ENCODE results near the gene CASP2. TPM values are rescaled to one million over a fixed set of nuclear protein-coding genes. Genes with fewer than 3 reads are reported as not detected.

The CASP2 gene
- total RNA-seq, 1 donor from 2014 or later, result 55.3 TPM

DNA sequence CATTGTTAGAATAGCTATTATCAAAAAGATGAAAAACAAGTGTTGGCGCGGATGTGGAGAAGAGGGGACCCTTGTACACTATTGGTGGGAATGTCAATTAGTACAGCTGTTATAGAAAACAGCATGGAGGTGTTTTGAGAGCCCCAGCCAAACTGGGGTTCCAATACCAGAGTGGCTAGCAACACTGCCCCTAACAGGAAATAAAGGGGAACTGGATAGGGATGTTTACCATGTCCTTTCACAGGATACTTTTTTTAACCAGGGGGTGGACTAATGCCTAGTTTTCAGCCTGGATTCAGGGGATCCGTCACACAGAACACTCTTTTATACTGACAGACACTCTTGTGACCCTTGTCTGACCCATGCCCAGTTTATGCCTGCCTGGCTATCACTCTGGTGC lies 31.8 kb upstream of the CASP2 start:
- Mint-ChIP-seq H3K9me3 (ENCODE audit: unreplicated experiment) (no peaks in the 10 kb centered on the region), H3K4me1 (ENCODE audit: unreplicated experiment) (peaks cover 10% of the 10 kb centered on the region), H3K27ac (ENCODE audit: unreplicated experiment) (no peak overlapping the region), H3K36me3 (ENCODE audit: low read depth, unreplicated experiment) (no peaks in the 10 kb centered on the region), H3K4me3 (ENCODE audit: unreplicated experiment) (no peak overlapping the region), H3K27me3 (ENCODE audit: unreplicated experiment) (peaks cover 1% of the 10 kb centered on the region)
- TF ChIP-seq, protein P1, sequence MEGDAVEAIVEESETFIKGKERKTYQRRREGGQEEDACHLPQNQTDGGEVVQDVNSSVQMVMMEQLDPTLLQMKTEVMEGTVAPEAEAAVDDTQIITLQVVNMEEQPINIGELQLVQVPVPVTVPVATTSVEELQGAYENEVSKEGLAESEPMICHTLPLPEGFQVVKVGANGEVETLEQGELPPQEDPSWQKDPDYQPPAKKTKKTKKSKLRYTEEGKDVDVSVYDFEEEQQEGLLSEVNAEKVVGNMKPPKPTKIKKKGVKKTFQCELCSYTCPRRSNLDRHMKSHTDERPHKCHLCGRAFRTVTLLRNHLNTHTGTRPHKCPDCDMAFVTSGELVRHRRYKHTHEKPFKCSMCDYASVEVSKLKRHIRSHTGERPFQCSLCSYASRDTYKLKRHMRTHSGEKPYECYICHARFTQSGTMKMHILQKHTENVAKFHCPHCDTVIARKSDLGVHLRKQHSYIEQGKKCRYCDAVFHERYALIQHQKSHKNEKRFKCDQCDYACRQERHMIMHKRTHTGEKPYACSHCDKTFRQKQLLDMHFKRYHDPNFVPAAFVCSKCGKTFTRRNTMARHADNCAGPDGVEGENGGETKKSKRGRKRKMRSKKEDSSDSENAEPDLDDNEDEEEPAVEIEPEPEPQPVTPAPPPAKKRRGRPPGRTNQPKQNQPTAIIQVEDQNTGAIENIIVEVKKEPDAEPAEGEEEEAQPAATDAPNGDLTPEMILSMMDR (IDR thresholded peaks at IDR 0.05; ENCODE audit: unreplicated experiment), result no peak
- no peak for DNase-seq (ENCODE audit: low spot score)

DNA sequence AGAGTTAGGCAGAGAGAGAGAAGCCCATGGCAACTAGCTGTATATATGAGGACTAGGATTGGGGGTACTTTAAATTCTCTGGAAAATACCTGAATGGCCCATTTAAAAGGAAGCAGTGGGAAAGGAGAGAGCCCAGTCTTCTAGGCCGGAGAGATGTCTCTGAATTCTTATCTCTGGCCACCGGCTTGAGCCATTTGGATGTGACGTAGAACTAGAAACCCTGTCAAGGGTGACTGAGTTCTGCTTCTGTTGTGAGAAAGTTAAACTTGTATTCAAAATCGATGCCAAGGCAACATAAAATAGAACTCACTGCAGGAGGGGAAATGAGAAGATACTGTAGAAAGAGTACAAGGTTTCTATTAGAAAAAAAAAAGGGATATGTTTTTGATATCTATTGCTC lies 31.2 kb upstream of the CASP2 start:
- no peak overlapping the region for H3K4me3 Mint-ChIP-seq (ENCODE audit: unreplicated experiment)
- H3K27me3 Mint-ChIP-seq (ENCODE audit: unreplicated experiment), result peaks cover 1% of the 10 kb centered on the region
- no peaks in the 10 kb centered on the region for H3K9me3 Mint-ChIP-seq (ENCODE audit: unreplicated experiment)
- peaks cover 10% of the 10 kb centered on the region for H3K4me1 Mint-ChIP-seq (ENCODE audit: unreplicated experiment)
- TF ChIP-seq, protein P1 (IDR thresholded peaks at IDR 0.05; ENCODE audit: unreplicated experiment), result no peak
- no peaks in the 10 kb centered on the region for H3K36me3 Mint-ChIP-seq (ENCODE audit: low read depth, unreplicated experiment)
- DNase-seq (ENCODE audit: low spot score), result no peak
- H3K27ac Mint-ChIP-seq (ENCODE audit: unreplicated experiment), result no peak overlapping the region

DNA sequence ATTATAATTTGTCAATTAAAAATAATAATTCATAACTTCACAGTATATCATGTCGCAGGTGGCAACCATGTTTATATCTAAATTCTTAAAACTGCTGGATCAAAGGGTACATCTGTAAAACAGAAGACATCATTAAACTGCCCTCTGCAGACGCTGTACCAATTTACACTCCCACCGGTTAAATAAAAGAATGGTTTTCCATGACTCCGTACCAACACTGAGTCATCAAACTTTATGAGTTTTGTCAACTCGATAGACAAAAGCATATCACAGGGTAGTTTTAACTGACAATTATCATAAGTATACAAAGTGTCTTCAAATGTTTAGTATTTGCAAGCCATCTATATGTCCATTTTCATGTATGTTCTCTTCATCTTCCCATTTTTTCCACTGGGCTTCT lies 30.6 kb upstream of the CASP2 start:
- DNase-seq (ENCODE audit: low spot score), result no peak
- peaks cover 10% of the 10 kb centered on the region for H3K4me1 Mint-ChIP-seq (ENCODE audit: unreplicated experiment)
- peaks cover 1% of the 10 kb centered on the region for H3K27me3 Mint-ChIP-seq (ENCODE audit: unreplicated experiment)
- no peak overlapping the region for H3K27ac Mint-ChIP-seq (ENCODE audit: unreplicated experiment)
- no peaks in the 10 kb centered on the region for H3K9me3 Mint-ChIP-seq (ENCODE audit: unreplicated experiment)
- no peaks in the 10 kb centered on the region for H3K36me3 Mint-ChIP-seq (ENCODE audit: low read depth, unreplicated experiment)
- H3K4me3 Mint-ChIP-seq (ENCODE audit: unreplicated experiment), result no peak overlapping the region
- TF ChIP-seq, protein P1 (IDR thresholded peaks at IDR 0.05; ENCODE audit: unreplicated experiment), result no peak

DNA sequence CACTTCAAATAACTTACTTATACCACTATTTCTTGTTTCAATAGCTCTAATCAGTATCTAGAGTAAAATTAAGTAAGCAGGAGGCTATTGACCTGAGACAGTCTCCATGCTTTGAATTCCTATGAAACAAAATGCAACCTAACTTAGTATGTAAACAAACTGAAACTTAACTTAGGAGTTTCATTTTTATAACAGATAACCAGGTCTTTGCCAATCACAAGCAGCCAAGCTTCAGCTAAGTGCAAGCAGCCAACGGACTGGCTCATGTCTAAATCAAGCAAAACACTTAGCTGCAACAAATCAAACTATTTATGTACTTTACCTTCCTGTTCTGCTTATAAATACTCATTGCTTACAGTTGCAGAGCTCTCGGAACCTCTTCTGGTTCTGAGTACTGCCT lies 29.3 kb upstream of the CASP2 start:
- H3K36me3 Mint-ChIP-seq (ENCODE audit: low read depth, unreplicated experiment), result no peaks in the 10 kb centered on the region
- no peaks in the 10 kb centered on the region for H3K9me3 Mint-ChIP-seq (ENCODE audit: unreplicated experiment)
- H3K4me3 Mint-ChIP-seq (ENCODE audit: unreplicated experiment), result no peak overlapping the region
- peaks cover 13% of the 10 kb centered on the region for H3K4me1 Mint-ChIP-seq (ENCODE audit: unreplicated experiment)
- TF ChIP-seq, protein P1 (IDR thresholded peaks at IDR 0.05; ENCODE audit: unreplicated experiment), result no peak
- peaks cover 1% of the 10 kb centered on the region for H3K27me3 Mint-ChIP-seq (ENCODE audit: unreplicated experiment)
- DNase-seq (ENCODE audit: low spot score), result no peak
- no peak overlapping the region for H3K27ac Mint-ChIP-seq (ENCODE audit: unreplicated experiment)

DNA sequence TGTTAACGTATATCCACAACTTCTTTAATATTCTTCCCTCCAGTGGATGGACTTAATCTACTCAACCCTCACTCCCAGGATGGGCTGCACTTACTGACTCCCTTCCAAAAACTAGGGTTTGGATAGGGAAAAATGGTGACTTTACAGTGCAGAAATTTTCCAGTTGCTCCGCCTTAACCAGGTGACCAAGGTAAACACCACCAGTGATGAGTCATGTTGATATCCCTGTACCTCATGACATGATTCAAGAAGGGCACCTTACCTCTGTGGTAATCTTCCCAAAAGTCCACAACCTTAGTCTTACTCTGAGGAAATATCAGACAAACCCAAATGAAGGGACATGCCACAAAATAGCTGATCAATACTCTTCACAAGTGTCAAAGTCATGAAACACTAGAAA lies 28.4 kb upstream of the CASP2 start:
- H3K36me3 Mint-ChIP-seq (ENCODE audit: low read depth, unreplicated experiment), result peaks cover 4% of the 10 kb centered on the region
- peaks cover 21% of the 10 kb centered on the region for H3K4me1 Mint-ChIP-seq (ENCODE audit: unreplicated experiment)
- no peak overlapping the region for H3K27ac Mint-ChIP-seq (ENCODE audit: unreplicated experiment)
- DNase-seq (ENCODE audit: low spot score), result no peak
- peaks cover 3% of the 10 kb centered on the region for H3K27me3 Mint-ChIP-seq (ENCODE audit: unreplicated experiment)
- H3K4me3 Mint-ChIP-seq (ENCODE audit: unreplicated experiment), result no peak overlapping the region
- TF ChIP-seq, protein P1 (IDR thresholded peaks at IDR 0.05; ENCODE audit: unreplicated experiment), result no peak
- H3K9me3 Mint-ChIP-seq (ENCODE audit: unreplicated experiment), result no peaks in the 10 kb centered on the region

Data from endothelial cell (in vitro differentiated cells).